Measurements from ENCODE around the gene AGO1.

- TF ChIP-seq E2F6 (IDR thresholded peaks at IDR 0.05; ENCODE audit: borderline replicate concordance, low read depth), result no peak
- no peak for TF ChIP-seq CTCF (IDR thresholded peaks at IDR 0.05)
These were observed 49.9 kb downstream of the AGO1 start for GRCh38 chr1:35932941-35933340.

All from A549 (cell line).